ENCODE measurements around the gene YOD1. TPM values are rescaled to one million over a fixed set of nuclear protein-coding genes. Genes with fewer than 3 reads are reported as not detected.

YOD1 gene
- total RNA-seq, 1 experiment from 2014 or later: 11.8 TPM

- BruUV-seq (replicated peaks): no TSS peak
- ChIA-PET CTCF (no interaction called here), POLR2A (no interaction called here)
- no peak overlapping the region for H3K4me3 Mint-ChIP-seq (ENCODE audit: unreplicated experiment)
- Histone ChIP-seq H3K4me3 (ENCODE audit: low read depth, low read length) (no peak overlapping the region), H3K27me3 (replicated peaks; ENCODE audit: control insufficient read depth, insufficient read depth, low read length) (no peaks in the 10 kb centered on the region), H3K9me3 (no peaks in the 10 kb centered on the region), H3K4me1 (no peaks in the 10 kb centered on the region), H3K36me3 (ENCODE audit: control insufficient read depth, insufficient read depth, low read length) (peaks cover 4% of the 10 kb centered on the region; the same call in 1 of the 2 replicates)
- H3K4me1 Mint-ChIP-seq (ENCODE audit: low read depth, unreplicated experiment): no peaks in the 10 kb centered on the region
- H3K9me3 Mint-ChIP-seq (ENCODE audit: unreplicated experiment): no peaks in the 10 kb centered on the region
- no peaks in the 10 kb centered on the region for H3K27me3 Mint-ChIP-seq (ENCODE audit: insufficient read depth, unreplicated experiment)
- TF ChIP-seq CTCF (IDR thresholded peaks at IDR 0.05; ENCODE audit: insufficient read depth in 1 of 2, low read depth in 1 of 2, low read length in 1 of 2, severe bottlenecking in 1 of 2, unreplicated experiment in 1 of 2): no peak
- H3K27ac Mint-ChIP-seq (ENCODE audit: unreplicated experiment): no peak overlapping the region
- no peak for DNase-seq
- intact Hi-C loops (cut with micrococcal nuclease; ENCODE audit: unreplicated experiment): no loop called here
- peaks cover 27% of the 10 kb centered on the region for H3K36me3 Mint-ChIP-seq (ENCODE audit: insufficient read depth, unreplicated experiment)
Measured at GRCh38 chr1:207063014-207063413, 12.0 kb upstream of the YOD1 start.

- Histone ChIP-seq H3K9me3 (no peaks in the 10 kb centered on the region), H3K36me3 (ENCODE audit: control insufficient read depth, insufficient read depth, low read length) (peaks cover 4% of the 10 kb centered on the region; the same call in 1 of the 2 replicates), H3K4me1 (no peaks in the 10 kb centered on the region), H3K4me3 (ENCODE audit: low read depth, low read length) (no peak overlapping the region), H3K27me3 (replicated peaks; ENCODE audit: control insufficient read depth, insufficient read depth, low read length) (no peaks in the 10 kb centered on the region)
- H3K27ac Mint-ChIP-seq (ENCODE audit: unreplicated experiment): no peak overlapping the region
- no peaks in the 10 kb centered on the region for H3K9me3 Mint-ChIP-seq (ENCODE audit: unreplicated experiment)
- ChIA-PET CTCF (no interaction called here), POLR2A (no interaction called here)
- no TSS peak for BruUV-seq (replicated peaks)
- no peak for DNase-seq
- no peak for TF ChIP-seq CTCF (IDR thresholded peaks at IDR 0.05; ENCODE audit: insufficient read depth in 1 of 2, low read depth in 1 of 2, low read length in 1 of 2, severe bottlenecking in 1 of 2, unreplicated experiment in 1 of 2)
- no peaks in the 10 kb centered on the region for H3K27me3 Mint-ChIP-seq (ENCODE audit: insufficient read depth, unreplicated experiment)
- H3K36me3 Mint-ChIP-seq (ENCODE audit: insufficient read depth, unreplicated experiment): peaks cover 22% of the 10 kb centered on the region
- H3K4me3 Mint-ChIP-seq (ENCODE audit: unreplicated experiment): no peak overlapping the region
- intact Hi-C loops (cut with micrococcal nuclease; ENCODE audit: unreplicated experiment): no loop called here
- H3K4me1 Mint-ChIP-seq (ENCODE audit: low read depth, unreplicated experiment): no peaks in the 10 kb centered on the region
Measured at GRCh38 chr1:207062058-207062457, 11.1 kb upstream of the YOD1 start.

GRCh38 chr1:207060596-207060995, 9.6 kb upstream of the YOD1 start:
- Mint-ChIP-seq H3K36me3 (ENCODE audit: insufficient read depth, unreplicated experiment) (peaks cover 22% of the 10 kb centered on the region), H3K27ac (ENCODE audit: unreplicated experiment) (no peak overlapping the region), H3K4me1 (ENCODE audit: low read depth, unreplicated experiment) (no peaks in the 10 kb centered on the region), H3K9me3 (ENCODE audit: unreplicated experiment) (no peaks in the 10 kb centered on the region), H3K27me3 (ENCODE audit: insufficient read depth, unreplicated experiment) (no peaks in the 10 kb centered on the region), H3K4me3 (ENCODE audit: unreplicated experiment) (no peak overlapping the region)
- ChIA-PET CTCF (no interaction called here), POLR2A (no interaction called here)
- BruUV-seq (replicated peaks): no TSS peak
- intact Hi-C loops (cut with micrococcal nuclease; ENCODE audit: unreplicated experiment): no loop called here
- H3K4me3 ChIP-seq (ENCODE audit: low read depth, low read length): no peak overlapping the region
- no peak for DNase-seq
- H3K4me1 ChIP-seq: no peaks in the 10 kb centered on the region
- TF ChIP-seq CTCF (IDR thresholded peaks at IDR 0.05; ENCODE audit: insufficient read depth in 1 of 2, low read depth in 1 of 2, low read length in 1 of 2, severe bottlenecking in 1 of 2, unreplicated experiment in 1 of 2): no peak
- H3K27me3 ChIP-seq (replicated peaks; ENCODE audit: control insufficient read depth, insufficient read depth, low read length): no peaks in the 10 kb centered on the region
- H3K36me3 ChIP-seq (ENCODE audit: control insufficient read depth, insufficient read depth, low read length): peaks cover 4% of the 10 kb centered on the region; the same call in 1 of the 2 replicates
- H3K9me3 ChIP-seq: no peaks in the 10 kb centered on the region
